ENCODE results near the gene CDC42BPA. TPM values are rescaled to one million over a fixed set of nuclear protein-coding genes. Genes with fewer than 3 reads are reported as not detected.

CDC42BPA gene
- total and polyA plus RNA-seq, 7 experiments from 2014 or later = 0.05 to 2.0 (median 1.2) TPM; not detected in 1

DNA sequence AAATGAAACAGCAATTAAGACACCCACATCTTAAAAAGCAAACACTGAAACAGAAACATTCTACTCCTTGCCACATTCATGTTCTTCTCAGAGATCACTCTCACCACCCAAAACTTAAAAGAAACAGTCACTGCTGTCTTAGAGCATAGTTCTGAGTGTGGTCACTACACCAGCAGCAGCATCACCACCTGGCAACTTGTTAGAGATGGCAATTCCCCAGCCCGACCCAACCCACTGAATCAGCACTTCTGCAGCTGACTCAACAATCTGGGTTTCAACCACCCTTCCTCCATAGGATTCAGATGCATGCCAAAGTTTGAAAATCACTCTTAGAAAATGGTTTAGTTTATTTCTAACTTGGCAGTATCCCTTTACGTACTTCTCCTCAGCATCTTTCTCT lies 126.1 kb downstream of the CDC42BPA start:
- intact Hi-C loops (cut with micrococcal nuclease) = no loop called here
- Histone ChIP-seq H3K36me3 (ENCODE audit: control insufficient read depth in 2 of 3, insufficient read depth in 3 of 3, low read length in 3 of 3) (no peaks in the 10 kb centered on the region), H3K27ac (ENCODE audit: low read depth, low read length) (no peak overlapping the region), H3K9me3 (ENCODE audit: control insufficient read depth in 2 of 3, low read length in 3 of 3) (no peaks in the 10 kb centered on the region), H3K4me3 (ENCODE audit: low read length) (no peak overlapping the region), H3K4me1 (ENCODE audit: control insufficient read depth in 2 of 2, insufficient read depth in 2 of 2, low read length in 2 of 2) (no peaks in the 10 kb centered on the region), H3K27me3 (ENCODE audit: control insufficient read depth in 2 of 2, insufficient read depth in 2 of 2, low read length in 2 of 2) (no peaks in the 10 kb centered on the region)
- peak; percentile 31 for ATAC-seq
- peaks cover 13 to 33% (median 18%) of the 10 kb centered on the region in 5 donors for H3K27me3 Mint-ChIP-seq
- H3K27ac Mint-ChIP-seq = no peak overlapping the region
- no peaks in the 10 kb centered on the region for H3K9me3 Mint-ChIP-seq
- peaks cover 0 to 8% (median 0%) of the 10 kb centered on the region in 7 donors for H3K4me1 Mint-ChIP-seq
- POLR2A ChIA-PET = no interaction called here
- H3K36me3 Mint-ChIP-seq = no peaks in the 10 kb centered on the region
- H3K4me3 Mint-ChIP-seq = no peak overlapping the region
- CTCF ChIA-PET = no interaction called here
- no peak for DNase-seq

- Histone ChIP-seq H3K27ac (ENCODE audit: low read depth, low read length) (no peak overlapping the region), H3K27me3 (ENCODE audit: control insufficient read depth in 2 of 2, insufficient read depth in 2 of 2, low read length in 2 of 2) (no peaks in the 10 kb centered on the region), H3K9me3 (ENCODE audit: control insufficient read depth in 2 of 3, low read length in 3 of 3) (no peaks in the 10 kb centered on the region), H3K4me1 (ENCODE audit: control insufficient read depth in 2 of 2, insufficient read depth in 2 of 2, low read length in 2 of 2) (no peaks in the 10 kb centered on the region), H3K36me3 (ENCODE audit: control insufficient read depth in 2 of 3, insufficient read depth in 3 of 3, low read length in 3 of 3) (no peaks in the 10 kb centered on the region), H3K4me3 (ENCODE audit: low read length) (no peak overlapping the region)
- Mint-ChIP-seq H3K36me3 (no peaks in the 10 kb centered on the region), H3K9me3 (no peaks in the 10 kb centered on the region), H3K27ac (no peak overlapping the region), H3K27me3 (peaks cover 13 to 38% (median 22%) of the 10 kb centered on the region in 5 donors), H3K4me3 (no peak overlapping the region), H3K4me1 (peaks cover 0 to 8% (median 0%) of the 10 kb centered on the region in 7 donors)
- POLR2A ChIA-PET = no interaction called here
- ATAC-seq (no peak), DNase-seq (no peak)
- CTCF ChIA-PET = no interaction called here
- intact Hi-C loops (cut with micrococcal nuclease) = no loop called here
Observed at GRCh38 chr1:227191607-227192006, 126.7 kb downstream of the CDC42BPA start.

DNA sequence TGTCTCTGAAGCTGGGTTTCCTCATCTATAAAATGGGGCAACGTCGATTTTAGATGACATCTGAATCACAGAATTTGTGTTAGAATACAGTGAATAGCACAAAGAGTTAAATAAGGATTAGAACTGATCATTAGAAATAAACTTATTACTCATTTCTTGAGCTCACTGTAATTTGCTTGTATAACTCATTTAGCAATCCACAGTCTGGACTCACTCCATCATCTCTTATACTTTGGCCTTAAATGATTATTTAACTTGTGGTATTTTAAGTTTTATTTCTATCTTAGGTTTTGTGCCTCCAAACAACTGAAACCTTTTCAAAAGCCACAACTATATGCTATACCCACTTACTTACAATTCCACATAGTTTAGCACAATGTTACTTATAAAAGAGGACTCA lies 128.0 kb downstream of the CDC42BPA start:
- H3K9me3 Mint-ChIP-seq = no peaks in the 10 kb centered on the region
- Histone ChIP-seq H3K27me3 (ENCODE audit: control insufficient read depth in 2 of 2, insufficient read depth in 2 of 2, low read length in 2 of 2) (no peaks in the 10 kb centered on the region), H3K36me3 (ENCODE audit: control insufficient read depth in 2 of 3, insufficient read depth in 3 of 3, low read length in 3 of 3) (no peaks in the 10 kb centered on the region), H3K4me1 (ENCODE audit: control insufficient read depth in 2 of 2, insufficient read depth in 2 of 2, low read length in 2 of 2) (no peaks in the 10 kb centered on the region), H3K4me3 (ENCODE audit: low read length) (no peak overlapping the region), H3K27ac (ENCODE audit: low read depth, low read length) (no peak overlapping the region), H3K9me3 (ENCODE audit: control insufficient read depth in 2 of 3, low read length in 3 of 3) (no peaks in the 10 kb centered on the region)
- CTCF ChIA-PET = no interaction called here
- no peak for DNase-seq
- no peak for ATAC-seq
- peaks cover 0 to 8% (median 0%) of the 10 kb centered on the region in 7 donors for H3K4me1 Mint-ChIP-seq
- H3K27me3 Mint-ChIP-seq = peaks cover 13 to 38% (median 24%) of the 10 kb centered on the region in 5 donors
- H3K36me3 Mint-ChIP-seq = no peaks in the 10 kb centered on the region
- H3K27ac Mint-ChIP-seq = no peak overlapping the region
- intact Hi-C loops (cut with micrococcal nuclease) = no loop called here
- POLR2A ChIA-PET = no interaction called here
- H3K4me3 Mint-ChIP-seq = no peak overlapping the region

GRCh38 chr1:227185291-227185690 lies 133.0 kb downstream of the CDC42BPA start:
- peaks cover 15 to 33% (median 22%) of the 10 kb centered on the region in 5 donors for H3K27me3 Mint-ChIP-seq
- Histone ChIP-seq H3K27ac (ENCODE audit: low read depth, low read length) (no peak overlapping the region), H3K36me3 (ENCODE audit: control insufficient read depth in 2 of 3, insufficient read depth in 3 of 3, low read length in 3 of 3) (no peaks in the 10 kb centered on the region), H3K27me3 (ENCODE audit: control insufficient read depth in 2 of 2, insufficient read depth in 2 of 2, low read length in 2 of 2) (no peaks in the 10 kb centered on the region), H3K4me1 (ENCODE audit: control insufficient read depth in 2 of 2, insufficient read depth in 2 of 2, low read length in 2 of 2) (no peaks in the 10 kb centered on the region), H3K9me3 (ENCODE audit: control insufficient read depth in 2 of 3, low read length in 3 of 3) (no peaks in the 10 kb centered on the region), H3K4me3 (ENCODE audit: low read length) (no peak overlapping the region)
- CTCF ChIA-PET = no interaction called here
- POLR2A ChIA-PET = no interaction called here
- DNase-seq (no peak), ATAC-seq (no peak)
- no peaks in the 10 kb centered on the region for H3K4me1 Mint-ChIP-seq
- no peak overlapping the region for H3K4me3 Mint-ChIP-seq
- H3K36me3 Mint-ChIP-seq = no peaks in the 10 kb centered on the region
- intact Hi-C loops (cut with micrococcal nuclease) = no loop called here
- no peak overlapping the region for H3K27ac Mint-ChIP-seq
- H3K9me3 Mint-ChIP-seq = no peaks in the 10 kb centered on the region

- POLR2A ChIA-PET = no interaction called here
- intact Hi-C loops (cut with micrococcal nuclease) = no loop called here
- Histone ChIP-seq H3K27ac (ENCODE audit: low read depth, low read length) (no peak overlapping the region), H3K36me3 (ENCODE audit: control insufficient read depth in 2 of 3, insufficient read depth in 3 of 3, low read length in 3 of 3) (no peaks in the 10 kb centered on the region), H3K9me3 (ENCODE audit: control insufficient read depth in 2 of 3, low read length in 3 of 3) (no peaks in the 10 kb centered on the region), H3K27me3 (ENCODE audit: control insufficient read depth in 2 of 2, insufficient read depth in 2 of 2, low read length in 2 of 2) (no peaks in the 10 kb centered on the region), H3K4me1 (ENCODE audit: control insufficient read depth in 2 of 2, insufficient read depth in 2 of 2, low read length in 2 of 2) (no peaks in the 10 kb centered on the region), H3K4me3 (ENCODE audit: low read length) (no peak overlapping the region)
- no peak overlapping the region for H3K4me3 Mint-ChIP-seq
- DNase-seq = no peak
- no peaks in the 10 kb centered on the region for H3K4me1 Mint-ChIP-seq
- no peaks in the 10 kb centered on the region for H3K36me3 Mint-ChIP-seq
- CTCF ChIA-PET = no interaction called here
- H3K27me3 Mint-ChIP-seq = peaks cover 8 to 20% (median 12%) of the 10 kb centered on the region in 5 donors
- H3K27ac Mint-ChIP-seq = no peak overlapping the region
- ATAC-seq = no peak
- H3K9me3 Mint-ChIP-seq = no peaks in the 10 kb centered on the region
Observed at GRCh38 chr1:227182012-227182411, 136.3 kb downstream of the CDC42BPA start.

- H3K36me3 Mint-ChIP-seq = no peaks in the 10 kb centered on the region
- H3K4me1 Mint-ChIP-seq = no peaks in the 10 kb centered on the region
- Histone ChIP-seq H3K27ac (ENCODE audit: low read depth, low read length) (no peak overlapping the region), H3K4me3 (ENCODE audit: low read length) (no peak overlapping the region), H3K36me3 (ENCODE audit: control insufficient read depth in 2 of 3, insufficient read depth in 3 of 3, low read length in 3 of 3) (no peaks in the 10 kb centered on the region), H3K9me3 (ENCODE audit: control insufficient read depth in 2 of 3, low read length in 3 of 3) (no peaks in the 10 kb centered on the region), H3K4me1 (ENCODE audit: control insufficient read depth in 2 of 2, insufficient read depth in 2 of 2, low read length in 2 of 2) (no peaks in the 10 kb centered on the region), H3K27me3 (ENCODE audit: control insufficient read depth in 2 of 2, insufficient read depth in 2 of 2, low read length in 2 of 2) (no peaks in the 10 kb centered on the region)
- H3K27ac Mint-ChIP-seq = no peak overlapping the region
- H3K27me3 Mint-ChIP-seq = peaks cover 0 to 15% (median 7%) of the 10 kb centered on the region in 5 donors
- intact Hi-C loops (cut with micrococcal nuclease) = no loop called here
- POLR2A ChIA-PET = no interaction called here
- DNase-seq = no peak
- H3K9me3 Mint-ChIP-seq = no peaks in the 10 kb centered on the region
- CTCF ChIA-PET = no interaction called here
- ATAC-seq = no peak
- no peak overlapping the region for H3K4me3 Mint-ChIP-seq
Observed at GRCh38 chr1:227175611-227176010, 142.7 kb downstream of the CDC42BPA start.

GRCh38 chr1:227174164-227174563 lies 144.1 kb downstream of the CDC42BPA start:
- intact Hi-C loops (cut with micrococcal nuclease) = no loop called here
- Mint-ChIP-seq H3K9me3 (no peaks in the 10 kb centered on the region), H3K4me1 (no peaks in the 10 kb centered on the region), H3K27me3 (peaks cover 0 to 25% (median 12%) of the 10 kb centered on the region in 5 donors), H3K27ac (no peak overlapping the region), H3K4me3 (no peak overlapping the region), H3K36me3 (no peaks in the 10 kb centered on the region)
- ATAC-seq = no peak
- H3K4me3 ChIP-seq (ENCODE audit: low read length) = no peak overlapping the region
- H3K36me3 ChIP-seq (ENCODE audit: control insufficient read depth in 2 of 3, insufficient read depth in 3 of 3, low read length in 3 of 3) = no peaks in the 10 kb centered on the region
- no peaks in the 10 kb centered on the region for H3K27me3 ChIP-seq (ENCODE audit: control insufficient read depth in 2 of 2, insufficient read depth in 2 of 2, low read length in 2 of 2)
- H3K9me3 ChIP-seq (ENCODE audit: control insufficient read depth in 2 of 3, low read length in 3 of 3) = no peaks in the 10 kb centered on the region
- no peak overlapping the region for H3K27ac ChIP-seq (ENCODE audit: low read depth, low read length)
- no peaks in the 10 kb centered on the region for H3K4me1 ChIP-seq (ENCODE audit: control insufficient read depth in 2 of 2, insufficient read depth in 2 of 2, low read length in 2 of 2)
- DNase-seq = no peak
- ChIA-PET CTCF (no interaction called here), POLR2A (no interaction called here)

All from naive thymus-derived CD4-positive, alpha-beta T cell (primary cell).